GM18498 (cell line): ENCODE data around the gene ACAD10.

Experiments used
- ATAC-seq: cut with Tn5 transposase; IDR thresholded peaks from one replicate; pipeline ENCODE4 v1.9.1; 2021; ENCODE audit warnings: mild to moderate bottlenecking, moderate library complexity; ENCODE audit not compliant: unreplicated experiment

The ACAD10 gene

DNA sequence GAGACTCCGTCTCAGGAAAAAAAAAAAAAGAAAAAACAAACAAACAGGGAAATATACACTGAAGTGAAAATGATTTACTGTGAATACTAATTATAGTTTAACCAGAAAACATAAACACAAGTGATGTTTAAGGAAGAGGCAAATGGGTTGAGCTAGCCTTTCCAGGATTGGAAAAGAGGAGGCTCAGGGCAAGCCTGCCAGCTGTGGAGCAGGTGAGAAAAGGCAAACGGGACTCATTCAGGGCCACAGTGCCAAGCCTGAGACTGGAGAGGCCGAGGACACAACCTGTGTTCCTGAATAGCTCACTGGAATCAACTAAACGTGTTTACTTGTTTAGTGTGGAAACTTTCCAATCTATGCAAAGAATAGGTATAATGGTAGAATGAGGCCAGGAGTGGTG lies 120.5 kb downstream of the ACAD10 start:
- no peak for ATAC-seq
